Stomach (tissue), 9 donors: ENCODE data around the gene RIN3. TPM values are rescaled to one million over a fixed set of nuclear protein-coding genes. Genes with fewer than 3 reads are reported as not detected.

Experiments used
- DNase-seq, 2 donors: peaks; one replicate each; pipeline versions ENCODE4 v3.0.0 to v3.0.0-alpha.2; 2013 to 2019
- H3K27ac ChIP-seq, 5 donors: fragments of 200-600 bp in 4 of 5; sonication (generic) in 4 of 5; one replicate each; pipeline ENCODE4 v1.5.1; 2013 to 2019; ENCODE audit warnings: mild to moderate bottlenecking in 1 of 5, moderate library complexity in 1 of 5
- H3K27me3 ChIP-seq, 3 donors: fragments of 200-600 bp; sonication (generic); one replicate each; pipeline ENCODE4 v1.5.1; 2017 to 2019; ENCODE audit warnings: mixed run types in 1 of 3
- H3K36me3 ChIP-seq, 4 donors: fragments of 200-600 bp; sonication (generic); 1 replicate in 3 of 4; 2 replicates in 1 of 4; pipeline ENCODE4 v1.5.1; 2016 to 2019
- H3K4me1 ChIP-seq, 4 donors: fragments of 200-600 bp; sonication (generic); one replicate each; pipeline ENCODE4 v1.5.1; 2016 to 2019
- H3K4me3 ChIP-seq, 4 donors: fragments of 200-600 bp; sonication (generic) in 3 of 4; one replicate each; pipeline ENCODE4 v1.5.1; 2016 to 2019; ENCODE audit warnings: mild to moderate bottlenecking in 1 of 4
- H3K9me3 ChIP-seq, 4 donors: fragments of 200-600 bp; sonication (generic); one replicate each; pipeline ENCODE4 v1.5.1; 2016 to 2019
- CTCF ChIP-seq, 7 experiments: fragments of 450-650 bp in 4 of 7; fragments of 200-600 bp in 3 of 7; sonication (generic) in 3 of 7; IDR thresholded peaks; one replicate each; pipeline ENCODE4 v1.5.1; 2016 to 2019; ENCODE audit warnings: antibody characterized with exemption in 7 of 7, control low read depth in 2 of 7, mild to moderate bottlenecking in 1 of 7
- EP300 ChIP-seq: sonication (generic); formaldehyde crosslinking; IDR thresholded peaks from one replicate; pipeline ENCODE4 v1.6.1; 2017; ENCODE audit warnings: antibody characterized with exemption
- POLR2A ChIP-seq, 4 donors: fragments of 450-650 bp; IDR thresholded peaks; one replicate each; pipeline ENCODE4 v1.6.1; 2016; ENCODE audit warnings: antibody characterized with exemption in 4 of 4, control low read depth in 2 of 4, mild to moderate bottlenecking in 1 of 4, moderate library complexity in 1 of 4
- POLR2AphosphoS5 ChIP-seq, 3 donors: sonication (generic); formaldehyde crosslinking; IDR thresholded peaks; one replicate each; pipeline ENCODE4 v1.6.1; 2016; ENCODE audit warnings: antibody characterized with exemption in 3 of 3
- WGBS, 5 donors: extraction: QIAGEN DNeasy Blood & Tissue Kit in 3 of 5; methylation state at CpG; one replicate each; pipeline versions ENCODE4 v1.1.5 to v1.1.7; 2013 to 2018; 5-methylcytosine and 5-hydroxymethylcytosine counted together
- intact Hi-C: fragments of 100-400 bp; cut with DNase I; formaldehyde crosslinking; loops from one replicate; pipeline ENCODE4 v1.15.1; 2023; ENCODE audit warnings: low total_unique reads
- polyA plus RNA-seq, 3 donors: library from polyadenylated mRNA; stranded (reverse); fragments of 200-250 nt; gene quantifications; one replicate each; pipeline ENCODE4 v1.2.3, GENCODE V29; 2013
- total RNA-seq, 5 donors: library from RNA; depleted of rRNA; stranded (reverse); fragments of >200 nt; gene quantifications; one replicate each; pipeline versions ENCODE4 v1.1.0 to v1.2.3, GENCODE V29; 2014 to 2016
- donor health status: healthy with polysubstance abuse.
- donor health status: Bipolar disorder and iron deficiency.
- donor health status: healthy.

RIN3 gene
- total and polyA plus RNA-seq, 8 donors: 5.0 to 47.8 (median 8.0) TPM

- Histone ChIP-seq H3K4me1 (no peaks in the 10 kb centered on the region), H3K36me3 (peaks cover 8 to 52% (median 44%) of the 10 kb centered on the region in 4 donors), H3K27ac (no peak overlapping the region), H3K4me3 (no peak overlapping the region), H3K9me3 (no peaks in the 10 kb centered on the region), H3K27me3 (no peaks in the 10 kb centered on the region)
- TF ChIP-seq EP300 (no peak), POLR2AphosphoS5 (IDR thresholded peaks at IDR 0.05) (no peak), POLR2A (IDR thresholded peaks at IDR 0.05) (no peak), CTCF (IDR thresholded peaks at IDR 0.05) (no peak)
- DNase-seq: no peak
- 70 to 93% (median 84%) methylated on average over 9 of the region's 9 CpGs for WGBS, 5 donors
- intact Hi-C loops: no loop called here
Measured at GRCh38 chr14:92702441-92702918, 188.9 kb downstream of the RIN3 start.

- no peak overlapping the region for H3K4me3 ChIP-seq
- H3K36me3 ChIP-seq: peaks cover 8 to 62% (median 47%) of the 10 kb centered on the region in 4 donors
- intact Hi-C loops: no loop called here
- no peaks in the 10 kb centered on the region for H3K9me3 ChIP-seq
- 94 to 97% (median 95%) methylated on average over 10 of the region's 10 CpGs for WGBS, 5 donors
- H3K27ac ChIP-seq: peak overlapping the region in 1 of 5 donors; percentile 38
- H3K27me3 ChIP-seq: no peaks in the 10 kb centered on the region
- DNase-seq: no peak
- TF ChIP-seq POLR2A (IDR thresholded peaks at IDR 0.05) (no peak), EP300 (no peak), POLR2AphosphoS5 (IDR thresholded peaks at IDR 0.05) (no peak), CTCF (IDR thresholded peaks at IDR 0.05) (no peak)
- H3K4me1 ChIP-seq: no peaks in the 10 kb centered on the region
Measured at GRCh38 chr14:92703516-92703915, 189.9 kb downstream of the RIN3 start.

- Histone ChIP-seq H3K27ac (peak overlapping the region in 1 of 5 donors; percentile 38), H3K9me3 (no peaks in the 10 kb centered on the region), H3K27me3 (no peaks in the 10 kb centered on the region), H3K4me1 (no peaks in the 10 kb centered on the region), H3K36me3 (peaks cover 9 to 66% (median 52%) of the 10 kb centered on the region in 4 donors), H3K4me3 (no peak overlapping the region)
- intact Hi-C loops: no loop called here
- TF ChIP-seq EP300: no peak
- no peak for TF ChIP-seq CTCF (IDR thresholded peaks at IDR 0.05)
- TF ChIP-seq POLR2AphosphoS5 (IDR thresholded peaks at IDR 0.05): no peak
- TF ChIP-seq POLR2A (IDR thresholded peaks at IDR 0.05): no peak
- DNase-seq: peak in 1 of 2 donors; percentile 31
- 69 to 87% (median 83%) methylated on average over 20 to 23 of the region's 23 CpGs for WGBS, 5 donors
Measured at GRCh38 chr14:92704036-92704804, 190.6 kb downstream of the RIN3 start.

GRCh38 chr14:92704821-92705220, 191.2 kb downstream of the RIN3 start:
- Histone ChIP-seq H3K27me3 (no peaks in the 10 kb centered on the region), H3K27ac (no peak overlapping the region), H3K4me1 (no peaks in the 10 kb centered on the region), H3K9me3 (no peaks in the 10 kb centered on the region), H3K4me3 (no peak overlapping the region), H3K36me3 (peaks cover 13 to 72% (median 58%) of the 10 kb centered on the region in 4 donors)
- WGBS, 5 donors: 83 to 94% (median 89%) methylated on average over 11 of the region's 11 CpGs
- no peak for TF ChIP-seq POLR2AphosphoS5 (IDR thresholded peaks at IDR 0.05)
- no peak for TF ChIP-seq POLR2A (IDR thresholded peaks at IDR 0.05)
- TF ChIP-seq CTCF (IDR thresholded peaks at IDR 0.05): no peak
- TF ChIP-seq EP300: no peak
- intact Hi-C loops: no loop called here
- DNase-seq: no peak
